CD4-positive, alpha-beta T cell treated with Interleukin-6 for 4 hours (primary cell): ENCODE measurements around the gene RRP12.
"Not testable (repeated sequence)": the region's sequence is repeated elsewhere in the genome, so short reads cannot be mapped to it uniquely, and the experiment has no call there.

Experiments used
- DNase-seq: peaks from one replicate; pipeline ENCODE4 v3.0.0-alpha.2; 2020; ENCODE audit warnings: mixed read lengths

The RRP12 gene

DNA sequence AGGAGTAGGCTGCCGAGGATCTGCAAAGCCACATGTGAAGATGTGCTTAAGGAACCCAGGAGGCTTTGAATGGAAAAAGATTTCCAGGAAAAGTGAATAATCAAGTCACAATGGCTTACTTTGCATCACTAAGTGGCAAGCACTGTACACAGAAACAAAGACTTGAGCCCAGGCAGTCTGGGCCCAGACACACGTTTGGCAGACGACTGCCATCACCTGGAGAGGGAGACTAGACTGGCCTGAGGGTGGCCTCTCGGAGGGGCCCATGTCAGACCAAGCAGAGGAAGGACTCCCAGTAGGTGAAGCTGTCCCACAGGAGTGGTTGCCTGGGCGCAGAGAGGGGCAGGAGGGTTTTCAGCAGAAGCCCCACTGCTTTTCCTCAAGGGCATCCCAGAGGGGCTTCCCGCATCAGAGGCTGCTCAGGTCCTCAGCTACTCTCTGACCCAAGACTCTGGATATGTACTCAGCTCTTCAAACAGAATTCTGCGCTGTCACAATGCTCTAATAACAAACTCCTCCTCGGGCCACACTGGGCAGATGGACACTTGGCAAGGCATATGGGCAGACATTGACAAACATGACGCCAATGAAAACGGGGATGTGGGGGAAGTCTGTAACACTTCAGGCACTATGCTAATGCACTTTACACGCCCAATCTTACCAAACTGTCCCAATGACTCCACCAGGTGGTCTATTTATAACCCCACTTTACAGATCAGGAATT lies 38.7 kb downstream of the RRP12 start:
- no peak for DNase-seq

DNA sequence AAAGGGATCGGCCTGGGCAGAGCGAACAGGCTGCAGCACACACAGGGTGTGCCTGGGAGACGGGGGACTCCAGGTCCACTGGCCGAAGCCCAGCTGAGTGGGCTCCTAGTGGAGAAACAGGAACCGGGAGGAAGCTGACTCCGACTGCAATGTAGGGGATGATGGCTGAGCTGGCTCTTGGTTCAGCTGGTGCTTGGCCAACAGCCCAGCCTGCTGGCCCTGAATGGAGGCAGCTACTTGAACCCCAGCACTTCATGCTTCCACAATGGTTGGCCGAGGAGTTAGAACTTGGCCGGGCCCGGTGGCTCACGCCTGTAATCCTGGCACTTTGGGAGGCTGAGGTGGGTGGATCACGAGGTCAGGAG lies 39.6 kb downstream of the RRP12 start:
- no peak for DNase-seq

DNA sequence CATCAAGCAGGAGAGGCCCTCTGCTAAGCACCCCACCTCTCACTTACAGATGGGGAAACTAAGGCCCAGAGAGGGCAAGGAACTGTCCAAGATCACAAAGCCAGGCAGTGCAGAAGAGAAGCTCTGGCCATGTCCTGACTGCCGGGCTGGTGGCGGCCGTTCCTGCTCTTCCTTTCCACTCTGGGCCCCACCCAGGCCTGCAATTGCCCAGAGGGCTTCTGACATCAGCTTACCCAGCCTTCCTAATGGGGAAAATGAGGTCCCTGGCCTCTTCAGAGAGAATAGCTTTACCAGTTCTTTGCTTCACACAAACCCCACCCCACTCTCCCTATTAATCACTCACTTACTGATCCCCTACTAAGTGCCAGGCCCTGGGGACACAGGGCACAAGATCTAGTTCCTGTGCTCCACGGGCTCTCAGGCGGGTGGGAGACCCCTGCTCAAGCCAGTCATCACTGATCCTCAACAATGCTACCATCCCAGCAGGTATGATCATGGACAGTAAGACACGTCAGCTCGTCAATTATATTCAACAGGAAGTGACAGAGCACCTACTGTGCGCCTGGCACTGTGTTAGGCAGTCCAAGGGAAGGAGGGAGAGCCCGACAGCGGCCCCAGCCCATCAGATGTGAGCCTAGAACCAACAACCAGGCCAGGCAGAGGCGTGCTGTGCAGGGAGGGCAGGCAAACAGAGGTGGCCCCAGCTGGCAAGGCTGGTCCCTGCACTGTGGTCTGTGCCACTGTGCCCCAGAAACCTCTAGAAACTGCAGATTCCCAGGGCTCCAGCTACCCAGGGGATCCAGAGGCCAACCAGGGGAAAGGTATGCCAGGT lies 40.2 kb downstream of the RRP12 start:
- DNase-seq = no peak

DNA sequence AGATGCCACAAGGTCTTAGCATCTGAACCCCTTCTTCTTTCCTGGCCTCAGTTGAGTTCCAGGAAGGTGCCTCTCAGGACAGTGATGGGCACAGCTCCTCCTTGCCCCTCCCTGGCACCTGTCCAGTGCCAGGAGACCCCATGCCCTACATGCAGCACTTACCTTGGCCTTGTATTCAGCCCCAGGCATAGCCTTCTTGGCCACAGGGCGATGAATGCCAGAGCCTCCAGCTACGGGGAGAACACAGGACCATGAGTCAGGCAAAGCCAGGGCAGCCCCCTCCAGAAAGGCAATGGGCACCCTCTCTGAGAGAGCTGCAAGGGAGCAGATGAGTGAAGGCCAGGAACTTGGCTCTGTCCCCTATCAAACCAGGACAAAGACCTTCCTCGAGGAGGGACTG lies 42.4 kb downstream of the RRP12 start:
- no peak for DNase-seq

DNA sequence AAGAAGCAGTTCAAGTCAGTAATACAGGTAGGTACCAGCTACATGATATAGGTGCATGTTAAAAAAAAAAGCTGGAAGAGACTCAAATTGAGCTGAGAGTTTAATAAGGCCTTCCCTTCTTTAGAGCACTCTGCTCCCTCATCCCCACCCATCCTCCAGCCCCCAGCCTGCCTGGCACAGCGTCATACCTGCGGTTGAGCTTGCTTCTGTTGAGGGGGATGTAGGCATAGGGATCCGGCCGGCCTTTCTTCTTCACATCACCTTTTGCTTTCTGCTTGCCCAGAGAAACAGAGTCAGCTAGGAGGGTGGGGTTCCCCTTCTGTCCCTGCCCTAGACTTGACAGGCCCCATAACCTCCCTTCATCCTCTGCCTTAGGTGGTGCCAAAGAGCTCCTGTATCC lies 42.8 kb downstream of the RRP12 start:
- DNase-seq = no peak

DNA sequence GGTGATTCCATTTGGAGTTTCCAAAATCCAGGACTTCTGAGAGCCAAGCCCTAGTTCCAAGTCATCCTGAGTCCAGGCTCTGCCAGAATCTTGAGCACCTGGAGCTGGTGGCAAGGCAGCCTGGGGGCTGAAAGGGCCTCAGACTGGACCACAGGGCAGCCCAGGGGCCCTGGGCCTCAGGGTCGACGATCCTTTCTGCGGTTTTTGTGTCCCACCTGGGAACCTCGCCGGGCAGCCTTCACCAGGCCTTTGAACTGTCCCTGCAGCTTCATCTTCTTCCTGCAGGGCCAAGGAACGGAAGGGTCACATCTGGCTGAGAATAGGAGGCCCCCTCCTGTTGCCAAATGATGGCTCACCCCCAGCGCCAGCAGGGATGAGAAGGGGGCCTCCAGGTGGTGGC lies 44.2 kb downstream of the RRP12 start:
- DNase-seq = no peak

DNA sequence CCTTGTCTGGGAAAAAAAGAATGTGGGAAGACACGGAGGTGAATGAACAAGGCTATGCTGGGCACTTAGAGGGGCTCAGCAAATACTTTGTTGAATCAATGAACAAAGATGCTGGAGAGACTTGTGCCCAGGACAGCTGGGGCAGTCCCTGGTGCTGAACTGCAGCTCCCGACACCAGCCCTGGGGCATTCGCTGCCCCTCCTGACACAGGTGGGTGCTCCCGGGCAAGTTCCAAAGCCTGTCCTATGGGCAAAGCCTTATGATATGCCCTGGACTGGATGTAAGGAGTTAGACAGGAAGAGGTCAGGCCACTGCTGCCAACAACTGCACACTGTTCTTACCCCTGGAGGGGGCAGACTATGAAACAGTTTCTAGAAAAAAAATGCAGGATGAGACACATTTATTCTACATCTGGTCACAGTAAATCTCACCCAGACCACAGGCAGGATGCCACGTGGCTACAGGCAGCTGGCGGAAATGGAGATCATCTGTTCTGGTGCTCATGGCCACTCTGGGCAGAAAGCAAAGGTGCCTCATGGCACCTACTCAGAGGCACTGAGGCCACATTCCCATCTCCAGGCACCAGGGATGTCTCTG lies 44.7 kb downstream of the RRP12 start:
- no peak for DNase-seq

DNA sequence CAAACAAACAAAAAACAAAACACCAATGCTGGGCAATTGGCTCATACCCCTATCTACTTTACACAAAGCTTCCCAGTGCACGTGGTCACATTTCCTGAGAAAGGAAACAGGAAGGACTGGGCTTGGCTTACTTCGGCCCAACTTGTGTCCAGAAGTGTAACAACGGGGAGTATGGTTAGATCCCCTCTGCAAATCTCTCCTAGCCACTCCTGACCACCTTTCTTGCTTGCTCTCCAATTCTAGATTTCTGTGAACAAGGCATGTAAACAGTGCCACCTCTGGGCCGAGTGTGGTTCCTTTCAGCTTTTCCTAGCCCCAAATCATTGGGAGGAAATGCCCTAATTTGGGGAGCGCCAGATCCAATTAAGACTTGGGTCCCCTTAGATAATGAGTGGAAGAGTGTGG lies 45.6 kb downstream of the RRP12 start:
- DNase-seq = peak; percentile 41

DNA sequence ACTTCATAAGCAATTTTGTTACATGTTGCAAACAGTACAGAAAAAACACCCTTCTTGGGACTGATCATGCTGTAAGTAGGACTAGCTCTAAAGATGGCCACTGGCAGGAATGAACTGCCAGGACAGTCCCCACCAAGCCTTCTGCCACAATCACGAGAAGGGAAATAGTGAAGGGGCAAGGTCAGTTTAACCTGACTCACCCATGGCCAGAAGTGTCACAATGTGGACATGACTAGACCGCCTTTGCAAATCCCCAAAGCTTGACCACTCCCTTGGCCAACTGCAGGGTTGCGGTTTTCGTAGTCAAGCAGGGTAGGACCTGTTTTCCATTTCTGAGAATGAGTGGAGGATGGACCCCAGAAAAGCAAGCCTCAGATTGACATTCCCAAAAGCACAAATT lies 47.2 kb downstream of the RRP12 start:
- DNase-seq = no peak

DNA sequence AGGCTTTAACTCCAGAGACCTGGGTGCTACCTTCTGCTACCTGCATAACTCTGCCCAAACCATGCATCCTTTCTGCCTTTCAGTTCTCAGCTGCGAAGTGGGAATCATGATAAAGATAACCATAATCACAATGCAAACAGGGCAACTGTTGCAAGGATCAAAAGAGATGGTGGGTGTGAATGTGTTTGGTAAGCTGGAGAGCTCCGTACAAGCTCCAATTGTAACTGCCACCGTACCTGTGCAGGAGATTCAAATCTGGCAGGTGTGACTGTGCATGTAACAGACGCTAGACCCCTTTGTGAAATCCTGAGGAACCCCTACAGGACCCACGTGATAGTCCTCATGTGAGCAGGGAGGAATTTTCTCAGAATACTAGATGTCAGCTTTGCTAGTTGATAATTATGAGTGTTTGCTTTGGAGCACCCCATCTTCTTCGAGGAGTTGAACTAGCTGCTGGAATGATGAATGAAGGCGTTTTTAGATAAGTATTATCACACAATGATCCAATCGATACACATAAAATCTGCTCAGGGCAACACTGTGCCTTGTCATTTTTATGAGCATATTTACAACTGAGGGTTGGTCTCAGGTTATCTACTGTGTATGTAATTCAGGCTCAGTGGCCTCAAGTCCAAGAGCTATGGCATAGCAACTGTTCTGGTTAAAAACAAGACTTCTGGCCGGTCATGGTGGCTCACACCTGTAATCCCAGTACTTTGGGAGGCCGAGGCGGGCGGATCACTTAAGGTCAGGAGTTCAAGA lies 51.2 kb downstream of the RRP12 start:
- no peak for DNase-seq

DNA sequence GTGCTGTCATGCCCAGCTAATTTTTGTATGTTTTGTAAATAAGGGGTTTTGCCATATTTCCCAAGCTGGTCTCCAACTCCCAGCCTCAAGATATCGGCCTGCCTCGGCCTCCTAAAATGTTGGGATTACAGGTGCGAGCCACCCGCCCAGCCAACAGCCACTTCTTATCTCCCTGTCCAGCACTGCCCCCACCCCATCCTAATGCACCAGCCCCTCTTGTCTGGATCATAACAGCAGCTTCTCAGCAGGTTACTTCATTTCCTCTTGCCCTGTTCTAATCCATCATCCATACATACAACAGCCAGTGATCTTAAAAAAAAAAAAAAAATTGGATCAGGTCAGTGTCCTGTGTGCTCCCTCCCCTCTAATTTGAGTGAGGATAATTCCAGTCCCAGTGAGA lies 53.8 kb downstream of the RRP12 start:
- no peak for DNase-seq

DNA sequence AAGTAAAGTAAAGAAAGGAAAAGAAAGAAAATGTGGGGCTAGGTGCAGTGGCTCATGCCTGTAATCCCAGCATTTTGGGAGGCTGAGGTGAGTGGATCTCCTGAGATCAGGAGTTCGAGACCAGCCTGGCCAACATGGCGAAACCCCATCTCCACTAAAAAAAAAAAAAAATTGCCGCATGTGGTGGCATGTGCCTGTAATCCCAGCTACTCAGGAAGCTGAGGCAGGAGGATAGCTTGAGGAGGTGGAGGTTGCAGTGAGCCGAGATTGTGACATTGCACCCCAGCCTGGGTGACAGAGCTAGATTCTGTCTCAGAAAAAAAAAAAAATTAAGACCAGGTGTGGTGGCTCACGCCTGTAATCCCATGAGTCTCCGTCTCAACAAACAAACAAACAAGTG lies 57.5 kb downstream of the RRP12 start:
- not testable (repeated sequence) for DNase-seq

DNA sequence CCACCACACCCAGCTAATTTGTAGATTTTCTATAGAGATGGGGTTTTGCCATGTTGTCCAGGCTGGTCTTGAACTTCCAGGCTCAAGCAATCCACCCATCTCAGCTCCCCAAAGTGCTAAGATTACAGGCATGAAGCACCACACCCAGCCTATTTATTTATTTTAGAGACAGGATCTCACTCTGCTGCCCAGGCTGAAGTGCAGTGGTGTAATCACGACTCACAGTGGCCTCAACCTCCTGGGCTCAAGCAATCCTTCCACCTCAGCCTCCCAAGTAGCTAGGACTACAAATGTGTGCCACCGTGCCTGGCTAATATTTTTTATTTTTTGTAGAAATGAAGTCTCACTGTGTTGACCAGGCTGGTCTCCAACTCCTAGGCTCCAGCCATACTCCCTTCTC lies 59.7 kb downstream of the RRP12 start:
- DNase-seq = no peak

DNA sequence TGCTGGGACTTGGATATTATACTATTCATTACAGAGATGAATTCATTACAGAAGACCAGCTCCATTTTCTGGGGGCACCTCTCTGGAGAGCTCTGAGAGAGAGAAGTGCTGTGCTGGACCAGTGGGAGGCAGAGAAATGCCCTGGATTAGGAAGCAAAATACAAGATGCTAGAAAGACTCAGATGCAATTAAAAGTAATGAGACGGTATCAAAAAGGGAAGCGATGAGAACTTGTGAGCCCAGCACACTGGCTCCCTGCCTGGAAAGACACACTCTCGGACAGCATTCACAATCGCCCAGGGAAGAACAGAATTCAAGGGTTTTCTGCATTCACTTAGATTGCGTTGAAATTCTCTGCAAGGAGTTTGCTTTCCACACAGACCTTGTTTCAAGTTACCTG lies 63.1 kb downstream of the RRP12 start:
- DNase-seq = no peak

DNA sequence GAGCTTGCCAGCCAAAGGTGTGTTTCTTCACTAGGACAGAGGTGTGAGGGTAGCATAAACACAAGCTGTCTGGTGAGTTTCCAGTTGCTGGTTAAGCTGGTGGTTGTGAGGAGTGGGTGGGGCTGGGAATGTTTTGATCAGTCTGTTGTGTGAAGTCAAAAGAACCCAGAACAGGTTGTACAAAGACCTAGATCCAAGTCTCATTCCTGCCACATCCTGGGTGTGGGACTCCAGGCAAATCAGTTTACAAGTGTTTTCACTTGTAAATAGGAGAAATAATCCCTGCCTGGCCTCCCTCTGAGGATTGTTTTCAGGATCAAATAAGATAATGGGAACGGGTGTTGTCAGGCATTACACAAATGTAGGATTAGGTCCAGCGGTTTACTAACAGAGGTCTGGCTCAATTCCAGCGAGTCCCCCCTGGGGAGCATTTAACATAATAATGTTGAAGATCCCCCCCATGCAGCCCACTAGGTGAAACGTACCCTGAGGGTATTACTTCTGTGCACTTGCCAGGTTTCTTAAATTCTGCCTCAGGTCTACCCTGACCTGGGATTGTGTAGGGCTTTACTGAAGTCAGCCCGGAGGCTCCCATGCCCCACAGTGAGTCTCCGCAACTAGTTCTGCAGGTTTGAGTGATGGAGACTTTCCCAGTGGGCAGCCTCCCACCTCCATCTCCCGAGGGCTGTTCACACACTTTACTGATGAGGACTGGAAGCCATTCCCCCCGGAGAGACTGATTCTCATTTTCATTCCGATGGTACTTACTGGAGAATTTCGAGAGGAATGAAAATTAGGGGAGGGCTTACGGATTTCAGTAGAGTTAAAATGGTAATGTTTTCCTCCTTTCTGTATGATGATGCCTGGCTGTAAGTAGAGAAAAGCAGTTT lies 64.0 kb downstream of the RRP12 start:
- no peak for DNase-seq

DNA sequence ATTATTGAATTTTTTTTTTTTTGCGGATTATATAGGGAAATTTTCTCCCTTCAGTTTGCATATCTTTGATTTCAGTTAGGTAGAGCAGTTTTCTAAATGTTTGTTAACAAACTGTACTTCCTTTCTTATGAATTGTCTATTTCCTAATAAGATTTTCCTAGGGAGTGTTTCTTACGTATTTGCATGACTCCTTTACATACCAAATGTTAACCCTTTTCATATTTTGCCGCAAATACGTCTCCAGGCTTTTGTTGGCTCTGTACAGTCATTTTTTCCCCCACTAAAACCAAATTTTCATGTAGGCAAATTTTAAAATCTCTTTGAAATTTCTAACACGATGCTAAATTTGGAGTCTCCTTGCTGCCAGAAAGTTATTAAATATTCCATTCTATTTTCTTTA lies 64.7 kb downstream of the RRP12 start:
- no peak for DNase-seq

DNA sequence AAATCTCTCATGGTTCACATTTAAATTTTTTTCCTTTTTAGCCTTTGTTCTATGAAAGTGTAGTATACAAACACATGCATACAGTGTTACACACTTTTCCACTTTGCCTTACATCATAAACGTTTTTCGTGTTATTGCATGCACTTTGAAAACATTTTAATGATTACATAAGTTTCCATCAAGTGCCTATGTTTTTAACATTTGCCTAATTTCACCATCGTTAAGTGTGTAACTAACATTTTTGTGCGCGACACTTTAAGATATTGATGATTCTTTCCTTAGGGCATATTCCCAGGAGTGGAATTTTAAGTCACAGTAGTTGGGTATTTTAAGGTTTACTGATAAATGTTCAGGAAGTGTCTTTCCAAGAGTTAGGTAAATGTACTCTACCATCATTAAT lies 65.1 kb downstream of the RRP12 start:
- DNase-seq = no peak

DNA sequence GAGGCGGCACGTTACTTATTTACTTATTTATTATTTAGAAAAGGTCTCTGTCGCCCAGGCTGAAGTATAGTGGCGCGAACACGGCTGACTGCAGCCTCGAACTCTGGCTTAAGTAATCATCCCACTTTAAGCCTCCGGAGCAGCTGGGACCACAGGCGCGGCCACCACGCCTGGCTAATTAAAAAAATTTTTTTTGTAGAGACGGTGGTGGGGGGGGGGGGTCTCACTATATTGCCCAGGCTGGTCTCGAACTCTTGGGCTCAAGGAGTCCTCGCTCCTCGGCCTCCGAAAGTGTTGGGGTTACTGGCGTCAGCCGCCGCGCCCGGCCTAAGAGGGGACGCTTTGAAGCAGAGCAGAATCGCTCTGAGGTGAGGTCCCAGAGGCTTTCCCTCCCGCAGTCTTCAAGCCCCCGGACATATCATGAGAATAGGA lies 65.9 kb downstream of the RRP12 start:
- no peak for DNase-seq

DNA sequence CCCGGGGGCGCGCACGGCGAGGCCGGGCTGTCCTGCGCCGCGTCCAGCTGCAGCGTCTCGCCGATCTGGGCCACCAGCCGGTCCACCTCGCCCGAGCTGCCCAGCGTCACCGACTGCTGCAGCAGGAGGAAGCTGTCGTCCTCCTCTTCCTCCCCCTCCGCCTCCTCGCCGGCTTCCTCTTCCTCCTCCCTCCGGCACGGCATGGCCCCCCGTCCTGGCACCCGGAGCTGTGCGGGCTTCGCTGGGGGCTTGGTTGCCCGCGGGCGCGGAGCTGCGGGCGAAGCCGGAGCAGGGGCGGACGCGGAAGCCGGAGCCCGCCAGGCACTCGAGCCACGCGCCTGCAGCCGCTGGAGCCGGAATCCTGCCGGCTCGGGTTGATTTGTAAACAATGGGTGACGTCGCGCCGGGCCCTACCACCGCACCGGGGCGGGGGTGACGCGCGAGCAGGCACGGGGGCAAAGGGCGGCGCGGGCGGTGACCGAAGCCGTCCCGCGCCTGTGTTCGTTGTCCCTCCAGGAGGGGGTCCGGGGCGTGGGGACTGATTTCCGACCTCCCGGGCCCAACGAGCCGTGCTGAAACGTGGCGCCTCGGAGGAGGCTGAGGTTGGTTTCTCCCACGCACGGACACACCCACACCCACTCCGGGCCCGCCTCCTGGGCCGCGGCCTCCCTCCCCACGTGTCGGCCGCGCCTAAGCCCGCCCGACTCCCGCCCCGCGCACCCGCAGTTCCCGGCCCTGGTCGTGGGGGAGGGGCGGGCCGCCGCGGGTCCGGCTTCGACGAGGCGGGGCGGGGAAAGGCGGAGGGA lies 66.6 kb downstream of the RRP12 start, which contains the start of gene FRAT2:
Gene FRAT2 (minus strand): TSS at position 360 of the 806 bp plus-strand sequence. CDS start 157 bp downstream, at position 203.
- DNase-seq = peak; percentile 92

DNA sequence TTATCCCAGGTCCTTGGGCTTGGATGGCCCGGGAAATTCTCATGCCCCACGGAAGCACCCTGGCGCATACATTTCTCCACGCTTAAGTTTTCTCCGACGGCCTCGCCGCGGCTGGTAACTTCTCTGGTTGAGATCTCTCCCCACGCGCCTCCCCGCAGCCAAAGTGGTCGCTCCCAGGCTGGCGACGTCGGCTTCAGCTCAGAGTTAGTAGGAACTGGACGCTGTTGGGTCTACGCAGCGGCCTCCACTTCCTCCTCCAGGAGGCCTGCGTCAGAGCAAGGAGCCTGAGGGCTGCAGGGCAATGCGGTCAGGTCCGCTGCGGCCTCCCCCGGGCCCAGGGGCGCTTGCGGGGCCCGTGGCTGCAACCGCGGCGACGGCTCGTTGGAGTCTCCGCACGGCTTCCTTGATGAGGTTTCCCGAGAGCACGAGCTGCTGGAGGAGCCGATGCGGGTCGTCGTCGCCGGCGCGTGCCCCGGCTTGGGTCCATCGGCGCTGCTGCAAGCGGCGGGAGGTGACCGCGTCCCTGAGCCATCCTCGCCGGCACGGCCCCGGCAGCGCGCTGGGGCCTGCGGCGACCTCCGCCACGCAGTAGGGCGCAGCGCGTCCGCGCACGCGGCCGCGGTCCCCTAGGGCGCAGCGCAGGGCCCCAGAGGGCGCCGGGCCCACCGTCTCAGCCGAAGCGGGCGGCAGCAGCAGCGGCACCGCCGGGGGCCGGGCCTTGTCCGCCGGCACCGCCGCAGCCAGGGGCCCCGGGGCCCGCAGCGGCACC lies 67.4 kb downstream of the RRP12 start:
- DNase-seq = peak; percentile 38

DNA sequence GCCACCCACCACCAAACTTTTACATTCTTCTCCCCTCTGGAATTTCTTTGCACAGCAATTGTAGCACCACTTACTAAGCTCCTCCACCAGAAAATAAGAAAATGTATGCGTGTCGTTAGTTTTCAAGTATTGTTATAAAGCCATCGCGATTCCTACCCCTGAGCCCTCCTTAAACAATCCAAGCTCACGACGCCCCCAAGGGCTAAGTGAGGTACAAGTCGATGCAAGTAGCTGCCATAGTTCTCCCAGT lies 67.9 kb downstream of the RRP12 start:
- DNase-seq = peak; percentile 16
